ENCODE results near the gene LDLR. TPM values are rescaled to one million over a fixed set of nuclear protein-coding genes. Genes with fewer than 3 reads are reported as not detected.

LDLR gene
- total and polyA plus RNA-seq, 2 donors (not counting 3 experiments of a cell fraction or from before 2014, with no cell fraction given) = 142 to 174 TPM

DNA sequence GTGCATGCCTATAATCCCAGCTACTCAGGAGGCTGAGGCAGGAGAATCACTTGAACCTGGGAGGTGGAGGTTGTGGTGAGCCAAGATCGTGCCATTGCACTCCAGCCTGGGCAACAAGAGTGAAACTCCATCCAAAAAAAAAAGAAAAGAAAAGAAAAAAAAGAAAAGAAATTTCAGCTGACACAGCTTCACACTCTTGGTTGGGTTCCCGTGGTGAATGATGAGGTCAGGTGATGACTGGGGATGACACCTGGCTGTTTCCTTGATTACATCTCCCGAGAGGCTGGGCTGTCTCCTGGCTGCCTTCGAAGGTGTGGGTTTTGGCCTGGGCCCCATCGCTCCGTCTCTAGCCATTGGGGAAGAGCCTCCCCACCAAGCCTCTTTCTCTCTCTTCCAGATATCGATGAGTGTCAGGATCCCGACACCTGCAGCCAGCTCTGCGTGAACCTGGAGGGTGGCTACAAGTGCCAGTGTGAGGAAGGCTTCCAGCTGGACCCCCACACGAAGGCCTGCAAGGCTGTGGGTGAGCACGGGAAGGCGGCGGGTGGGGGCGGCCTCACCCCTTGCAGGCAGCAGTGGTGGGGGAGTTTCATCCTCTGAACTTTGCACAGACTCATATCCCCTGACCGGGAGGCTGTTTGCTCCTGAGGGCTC lies 22.0 kb downstream of the LDLR start:
- H2AFZ ChIP-seq (ENCODE audit: low read depth, low read length) = no peak overlapping the region
- intact Hi-C loops (cut with micrococcal nuclease) (no loop called here), dilution Hi-C loops (cut with MboI; ENCODE audit: extremely low pct_ligation_motif_present, low sequenced_read_pairs) (no loop called here)
- TF ChIP-seq POLR2AphosphoS5 (IDR thresholded peaks at IDR 0.05; ENCODE audit: insufficient read depth, low read depth, low read length) = no peak
- POLR2A ChIA-PET = no interaction called here
- H3K9me1 ChIP-seq (replicated peaks; ENCODE audit: control insufficient read depth, extremely low read depth, insufficient read depth, low read length) = no peaks in the 10 kb centered on the region
- H3K27ac ChIP-seq (ENCODE audit: insufficient read depth, low read depth, low read length) = no peak overlapping the region
- BruUV-seq (replicated peaks) = no TSS peak
- no peak for DNase-seq (ENCODE audit: low read depth, low spot score)
- no peaks in the 10 kb centered on the region for H3K27me3 ChIP-seq (ENCODE audit: control insufficient read depth in 2 of 2, insufficient read depth in 2 of 2, low read length in 2 of 2)
- H3K4me1 ChIP-seq (ENCODE audit: control insufficient read depth, extremely low read depth, insufficient read depth, low read length) = no peaks in the 10 kb centered on the region
- no peak overlapping the region for H3K9ac ChIP-seq (replicated peaks; ENCODE audit: extremely low read depth, insufficient read depth, low read length)
- peaks cover 23 to 37% of the 10 kb centered on the region in 2 experiments for H3K36me3 ChIP-seq (ENCODE audit: control insufficient read depth in 2 of 2, extremely low read depth in 1 of 2, insufficient read depth in 2 of 2, low read length in 2 of 2)
- H3K79me2 ChIP-seq (ENCODE audit: control insufficient read depth, insufficient read depth, low read length) = peaks cover 38% of the 10 kb centered on the region
- no peaks in the 10 kb centered on the region for H4K20me1 ChIP-seq (replicated peaks; ENCODE audit: control insufficient read depth, extremely low read depth, insufficient read depth, low read length)
- CTCF ChIA-PET = interaction anchor here (1.0 to 1.5 kb wide), 2 partner anchors 15 to 75 kb away, joined by 3 to 5 read pairs; no protein-coding TSS in a partner anchor
- H3K9me3 ChIP-seq (replicated peaks; ENCODE audit: control insufficient read depth, insufficient read depth, low read length) = no peaks in the 10 kb centered on the region
- H3K4me2 ChIP-seq (ENCODE audit: insufficient read depth, low read length) = no peak overlapping the region
- no peak for FAIRE-seq
- H3K4me3 ChIP-seq (replicated peaks in 1 of 3; ENCODE audit: insufficient read depth in 1 of 3, low read depth in 1 of 3, low read length in 3 of 3) = no peak overlapping the region

DNA sequence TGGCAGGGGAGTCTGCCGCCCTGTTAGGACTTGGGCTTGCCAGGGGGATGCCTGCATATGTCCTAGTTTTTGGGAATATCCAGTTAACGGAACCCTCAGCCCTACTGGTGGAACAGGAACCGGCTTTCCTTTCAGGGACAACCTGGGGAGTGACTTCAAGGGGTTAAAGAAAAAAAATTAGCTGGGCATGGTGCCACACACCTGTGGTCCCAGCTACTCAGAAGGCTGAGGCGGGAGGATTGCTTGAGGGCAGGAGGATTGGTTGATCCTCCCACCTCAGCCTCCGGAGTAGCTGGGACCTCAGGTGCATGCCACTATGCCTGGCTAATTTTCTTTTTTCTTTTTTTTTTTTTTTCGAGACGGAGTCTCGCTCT lies 22.5 kb downstream of the LDLR start:
- no peak overlapping the region for H3K4me2 ChIP-seq (ENCODE audit: insufficient read depth, low read length)
- H3K4me1 ChIP-seq (ENCODE audit: control insufficient read depth, extremely low read depth, insufficient read depth, low read length) = no peaks in the 10 kb centered on the region
- H4K20me1 ChIP-seq (replicated peaks; ENCODE audit: control insufficient read depth, extremely low read depth, insufficient read depth, low read length) = no peaks in the 10 kb centered on the region
- H2AFZ ChIP-seq (ENCODE audit: low read depth, low read length) = no peak overlapping the region
- CTCF ChIA-PET = interaction anchor here (1.0 to 1.5 kb wide), 2 partner anchors 14 to 76 kb away, joined by 3 to 5 read pairs; no protein-coding TSS in a partner anchor
- no peaks in the 10 kb centered on the region for H3K9me1 ChIP-seq (replicated peaks; ENCODE audit: control insufficient read depth, extremely low read depth, insufficient read depth, low read length)
- no peak overlapping the region for H3K27ac ChIP-seq (ENCODE audit: insufficient read depth, low read depth, low read length)
- POLR2A ChIA-PET = no interaction called here
- dilution Hi-C loops (cut with MboI; ENCODE audit: extremely low pct_ligation_motif_present, low sequenced_read_pairs) = no loop called here
- DNase-seq (ENCODE audit: low read depth, low spot score) (no peak), FAIRE-seq (no peak)
- H3K9ac ChIP-seq (replicated peaks; ENCODE audit: extremely low read depth, insufficient read depth, low read length) = no peak overlapping the region
- H3K79me2 ChIP-seq (ENCODE audit: control insufficient read depth, insufficient read depth, low read length) = peaks cover 35% of the 10 kb centered on the region
- intact Hi-C loops (cut with micrococcal nuclease) = no loop called here
- H3K4me3 ChIP-seq (replicated peaks in 1 of 3; ENCODE audit: insufficient read depth in 1 of 3, low read depth in 1 of 3, low read length in 3 of 3) = no peak overlapping the region
- H3K27me3 ChIP-seq (ENCODE audit: control insufficient read depth in 2 of 2, insufficient read depth in 2 of 2, low read length in 2 of 2) = no peaks in the 10 kb centered on the region
- TF ChIP-seq, protein P1, sequence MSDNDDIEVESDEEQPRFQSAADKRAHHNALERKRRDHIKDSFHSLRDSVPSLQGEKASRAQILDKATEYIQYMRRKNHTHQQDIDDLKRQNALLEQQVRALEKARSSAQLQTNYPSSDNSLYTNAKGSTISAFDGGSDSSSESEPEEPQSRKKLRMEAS (IDR thresholded peaks at IDR 0.05; ENCODE audit: insufficient read depth, insufficient read length) = no peak
- no peak for TF ChIP-seq POLR2AphosphoS5 (IDR thresholded peaks at IDR 0.05; ENCODE audit: insufficient read depth, low read depth, low read length)
- TF ChIP-seq CTCF (IDR thresholded peaks at IDR 0.05; ENCODE audit: extremely low read depth in 1 of 2, insufficient read depth in 1 of 2, low read depth in 1 of 2, low read length in 2 of 2) = no peak
- no peak for TF ChIP-seq JUN (IDR thresholded peaks at IDR 0.05; ENCODE audit: borderline replicate concordance, insufficient read depth, insufficient read length, low read depth)
- TF ChIP-seq POLR2A (IDR thresholded peaks at IDR 0.05; ENCODE audit: low read depth, low read length) = no peak
- no peak for TF ChIP-seq EZH2 (IDR thresholded peaks at IDR 0.05; ENCODE audit: borderline replicate concordance, low read depth, low read length, severe bottlenecking)
- no peak for TF ChIP-seq FOS (IDR thresholded peaks at IDR 0.05; ENCODE audit: borderline replicate concordance, insufficient read depth, low read length)
- TF ChIP-seq GATA2 (IDR thresholded peaks at IDR 0.05; ENCODE audit: insufficient read depth, insufficient read length, low read depth, low read length) = no peak
- TF ChIP-seq MYC (IDR thresholded peaks at IDR 0.05; ENCODE audit: low read depth, low read length) = no peak
- no peaks in the 10 kb centered on the region for H3K9me3 ChIP-seq (replicated peaks; ENCODE audit: control insufficient read depth, insufficient read depth, low read length)
- peaks cover 20 to 34% of the 10 kb centered on the region in 2 experiments for H3K36me3 ChIP-seq (ENCODE audit: control insufficient read depth in 2 of 2, extremely low read depth in 1 of 2, insufficient read depth in 2 of 2, low read length in 2 of 2)
- BruUV-seq (replicated peaks) = no TSS peak

Data from endothelial cell of umbilical vein (primary cell).